Mammary epithelial cell (primary cell): ENCODE data around the gene HTT.

Experiments
- CTCF ChIP-seq, 2 donors: IDR thresholded peaks in 1 of 2; conservative IDR thresholded peaks in 1 of 2; 2 replicates each; pipeline ENCODE4 v1.5.1; 2011 to 2012; ENCODE audit warnings: inconsistent platforms in 2 of 2, low read length in 2 of 2, mild to moderate bottlenecking in 2 of 2, control low read depth in 1 of 2, low read depth in 1 of 2; ENCODE audit not compliant: insufficient read depth in 1 of 2; ENCODE audit errors: extremely low read depth in 1 of 2
- EZH2 ChIP-seq: IDR thresholded peaks from 2 replicates; pipeline ENCODE4 v1.6.1; 2012; ENCODE audit warnings: low read length, inconsistent platforms, borderline replicate concordance

- TF ChIP-seq CTCF (conservative IDR thresholded peaks at IDR 0.05 in 1 of 2, IDR thresholded peaks at IDR 0.05 in 1 of 2; ENCODE audit: extremely low read depth in 1 of 2, insufficient read depth in 1 of 2, low read depth in 1 of 2, low read length in 2 of 2) = no peak
- TF ChIP-seq EZH2 = no peak
These were observed 187.9 kb downstream of the HTT start for GRCh38 chr4:3262208-3263052.
